Right atrium auricular region (tissue), 2 donors: ENCODE measurements around the gene CDC40. TPM values are rescaled to one million over a fixed set of nuclear protein-coding genes. Genes with fewer than 3 reads are reported as not detected.

ENCODE experiments used
- DNase-seq: peaks from one replicate; pipeline ENCODE4 v3.0.0-alpha.2; 2019; ENCODE audit warnings: low spot score
- H3K27ac ChIP-seq, 2 donors: fragments of 200-600 bp; sonication (generic); 1 replicate in 1 of 2; 2 replicates in 1 of 2; pipeline ENCODE4 v1.5.1; 2016 to 2019
- H3K27me3 ChIP-seq, 2 donors: fragments of 200-600 bp; sonication (generic); one replicate each; pipeline versions ENCODE4 v1.5.1 to v1.6.0; 2017 to 2019
- H3K36me3 ChIP-seq: fragments of 200-600 bp; sonication (generic); one replicate; pipeline ENCODE4 v1.5.1; 2016
- H3K4me1 ChIP-seq, 2 donors: fragments of 200-600 bp; sonication (generic); one replicate each; pipeline versions ENCODE4 v1.5.1 to v1.6.0; 2017 to 2019
- H3K4me3 ChIP-seq, 2 donors: fragments of 200-600 bp; sonication (generic); 1 replicate in 1 of 2; 2 replicates in 1 of 2; pipeline ENCODE4 v1.5.1; 2017 to 2019; ENCODE audit warnings: mild to moderate bottlenecking in 1 of 2, moderate library complexity in 1 of 2
- H3K9me3 ChIP-seq, 2 donors: fragments of 200-600 bp; sonication (generic); one replicate each; pipeline ENCODE4 v1.5.1; 2019
- total RNA-seq, 2 donors: library from RNA; depleted of rRNA; stranded (reverse); fragments of >200 nt; gene quantifications; one replicate each; pipeline ENCODE4 v1.1.0, GENCODE V29; 2016
- TF ChIP-seq, protein P1 (sequence below), 2 donors: fragments of 200-600 bp; sonication (generic); IDR thresholded peaks; one replicate each; pipeline ENCODE4 v1.5.1; 2019; ENCODE audit warnings: antibody characterized with exemption in 2 of 2

CDC40 gene
- total RNA-seq, 2 donors from 2014 or later, result 9.9 to 10.1 TPM

DNA sequence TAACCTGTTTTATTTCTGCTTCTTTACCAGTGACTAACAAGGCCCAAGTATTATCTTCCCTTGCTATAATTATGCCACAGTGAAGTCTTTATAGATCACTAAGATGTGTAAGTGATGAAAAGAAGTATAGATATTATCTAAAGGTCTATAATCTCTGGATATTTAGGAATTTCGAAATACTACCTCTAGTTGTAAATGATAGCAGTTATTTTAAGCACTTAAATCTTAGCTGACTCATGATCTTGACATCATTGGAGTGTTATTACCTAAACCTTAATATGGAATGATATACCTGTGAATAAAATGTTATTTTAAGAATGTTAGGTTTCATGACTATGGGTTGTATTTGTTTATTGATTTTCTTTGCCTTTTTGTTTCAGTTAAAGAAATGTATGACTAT lies 31.5 kb downstream of the CDC40 start:
- no peaks in the 10 kb centered on the region for H3K27me3 ChIP-seq
- no peaks in the 10 kb centered on the region for H3K4me1 ChIP-seq
- H3K36me3 ChIP-seq, result peaks cover 81% of the 10 kb centered on the region
- H3K9me3 ChIP-seq, result no peaks in the 10 kb centered on the region
- DNase-seq, result no peak
- no peak overlapping the region for H3K27ac ChIP-seq
- H3K4me3 ChIP-seq, result no peak overlapping the region
- TF ChIP-seq, protein P1, sequence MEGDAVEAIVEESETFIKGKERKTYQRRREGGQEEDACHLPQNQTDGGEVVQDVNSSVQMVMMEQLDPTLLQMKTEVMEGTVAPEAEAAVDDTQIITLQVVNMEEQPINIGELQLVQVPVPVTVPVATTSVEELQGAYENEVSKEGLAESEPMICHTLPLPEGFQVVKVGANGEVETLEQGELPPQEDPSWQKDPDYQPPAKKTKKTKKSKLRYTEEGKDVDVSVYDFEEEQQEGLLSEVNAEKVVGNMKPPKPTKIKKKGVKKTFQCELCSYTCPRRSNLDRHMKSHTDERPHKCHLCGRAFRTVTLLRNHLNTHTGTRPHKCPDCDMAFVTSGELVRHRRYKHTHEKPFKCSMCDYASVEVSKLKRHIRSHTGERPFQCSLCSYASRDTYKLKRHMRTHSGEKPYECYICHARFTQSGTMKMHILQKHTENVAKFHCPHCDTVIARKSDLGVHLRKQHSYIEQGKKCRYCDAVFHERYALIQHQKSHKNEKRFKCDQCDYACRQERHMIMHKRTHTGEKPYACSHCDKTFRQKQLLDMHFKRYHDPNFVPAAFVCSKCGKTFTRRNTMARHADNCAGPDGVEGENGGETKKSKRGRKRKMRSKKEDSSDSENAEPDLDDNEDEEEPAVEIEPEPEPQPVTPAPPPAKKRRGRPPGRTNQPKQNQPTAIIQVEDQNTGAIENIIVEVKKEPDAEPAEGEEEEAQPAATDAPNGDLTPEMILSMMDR (IDR thresholded peaks at IDR 0.05), result no peak

DNA sequence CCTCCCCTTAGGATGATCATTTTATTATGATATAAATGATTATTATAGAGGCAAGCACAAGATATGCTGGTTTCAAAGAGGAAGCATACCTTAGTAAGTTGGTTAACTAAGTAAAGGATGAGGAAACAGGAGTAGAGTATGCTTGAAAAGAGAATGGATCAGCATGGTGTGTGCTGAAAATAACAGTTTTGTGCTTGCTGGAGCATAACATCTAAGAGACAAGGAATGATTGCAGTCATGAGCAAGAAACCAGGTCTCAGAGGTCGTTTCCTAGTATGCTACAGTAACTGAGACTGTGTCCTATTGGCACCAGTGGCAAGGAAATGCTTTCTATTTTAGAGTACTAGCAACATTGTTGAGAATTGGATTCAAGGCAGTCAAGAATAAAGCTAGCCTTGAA lies 34.1 kb downstream of the CDC40 start:
- no peaks in the 10 kb centered on the region for H3K9me3 ChIP-seq
- no peaks in the 10 kb centered on the region for H3K27me3 ChIP-seq
- no peak overlapping the region for H3K27ac ChIP-seq
- H3K36me3 ChIP-seq, result peaks cover 86% of the 10 kb centered on the region
- H3K4me3 ChIP-seq, result no peak overlapping the region
- H3K4me1 ChIP-seq, result no peaks in the 10 kb centered on the region
- no peak for DNase-seq
- TF ChIP-seq, protein P1 (IDR thresholded peaks at IDR 0.05), result no peak

DNA sequence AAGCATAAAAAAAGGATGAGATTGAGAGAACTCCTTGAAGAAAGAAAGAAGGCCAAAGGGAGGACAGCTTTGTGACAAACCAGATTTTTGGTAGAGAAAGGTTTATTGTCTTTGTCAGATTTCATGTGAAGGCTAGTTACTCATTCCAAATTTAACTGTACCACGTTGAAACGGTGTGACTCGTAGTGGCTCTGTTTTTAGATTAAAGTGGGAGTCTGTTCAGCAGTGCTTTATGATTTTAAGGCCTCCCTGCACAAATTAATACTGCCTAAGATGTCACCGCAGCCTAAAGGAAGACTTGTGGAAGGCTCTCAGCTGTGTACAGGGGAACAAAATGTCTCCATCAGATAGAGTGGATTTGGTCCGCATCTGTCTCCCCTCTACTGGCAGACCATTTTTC lies 35.9 kb downstream of the CDC40 start:
- TF ChIP-seq, protein P1 (IDR thresholded peaks at IDR 0.05), result no peak
- Histone ChIP-seq H3K4me1 (no peaks in the 10 kb centered on the region), H3K4me3 (no peak overlapping the region), H3K27ac (no peak overlapping the region), H3K36me3 (peaks cover 95% of the 10 kb centered on the region), H3K27me3 (no peaks in the 10 kb centered on the region), H3K9me3 (no peaks in the 10 kb centered on the region)
- DNase-seq, result no peak

DNA sequence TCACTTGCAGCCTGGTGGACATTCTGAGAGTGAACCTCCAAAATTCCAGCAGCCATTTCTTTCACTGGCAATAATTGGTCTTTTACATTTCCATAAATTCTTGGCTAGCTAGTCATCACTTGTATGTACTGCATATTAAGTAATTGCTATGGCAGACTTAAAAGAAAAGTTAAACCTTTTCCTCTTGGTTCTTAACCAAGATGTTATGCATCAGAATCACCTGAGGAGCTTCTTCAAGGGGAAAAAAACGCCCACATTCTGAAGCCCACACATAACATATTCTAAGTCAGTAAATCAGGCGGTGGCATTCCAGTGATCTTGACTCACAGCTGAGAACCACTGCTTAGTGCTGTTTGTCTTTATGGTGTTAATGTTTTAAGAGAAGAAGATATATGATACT lies 37.0 kb downstream of the CDC40 start:
- H3K36me3 ChIP-seq, result peaks cover 86% of the 10 kb centered on the region
- no peaks in the 10 kb centered on the region for H3K27me3 ChIP-seq
- no peak overlapping the region for H3K4me3 ChIP-seq
- H3K27ac ChIP-seq, result no peak overlapping the region
- no peaks in the 10 kb centered on the region for H3K4me1 ChIP-seq
- H3K9me3 ChIP-seq, result no peaks in the 10 kb centered on the region
- no peak for DNase-seq
- TF ChIP-seq, protein P1 (IDR thresholded peaks at IDR 0.05), result no peak

DNA sequence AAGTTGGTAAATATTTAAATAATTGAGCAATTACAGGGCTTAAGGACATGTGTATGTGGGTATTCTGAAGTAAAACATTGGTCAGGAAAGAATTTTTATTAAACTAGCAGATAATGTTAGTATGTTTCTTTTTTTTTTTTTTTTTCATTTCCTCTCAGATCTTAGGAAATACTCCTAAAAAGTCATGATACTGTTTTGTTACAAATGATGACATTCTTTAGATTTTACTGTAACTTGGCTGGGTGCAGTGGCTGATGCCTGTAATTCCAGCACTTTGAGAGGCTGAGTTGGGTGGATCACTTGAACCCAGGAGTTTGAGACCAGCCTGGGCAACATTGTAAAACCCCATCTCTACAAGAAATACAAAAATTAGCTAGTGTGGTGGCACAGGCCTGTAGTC lies 41.5 kb downstream of the CDC40 start:
- Histone ChIP-seq H3K27me3 (no peaks in the 10 kb centered on the region), H3K4me3 (no peak overlapping the region), H3K4me1 (no peaks in the 10 kb centered on the region), H3K27ac (no peak overlapping the region), H3K36me3 (peaks cover 54% of the 10 kb centered on the region), H3K9me3 (no peaks in the 10 kb centered on the region)
- no peak for DNase-seq
- TF ChIP-seq, protein P1 (IDR thresholded peaks at IDR 0.05), result no peak

DNA sequence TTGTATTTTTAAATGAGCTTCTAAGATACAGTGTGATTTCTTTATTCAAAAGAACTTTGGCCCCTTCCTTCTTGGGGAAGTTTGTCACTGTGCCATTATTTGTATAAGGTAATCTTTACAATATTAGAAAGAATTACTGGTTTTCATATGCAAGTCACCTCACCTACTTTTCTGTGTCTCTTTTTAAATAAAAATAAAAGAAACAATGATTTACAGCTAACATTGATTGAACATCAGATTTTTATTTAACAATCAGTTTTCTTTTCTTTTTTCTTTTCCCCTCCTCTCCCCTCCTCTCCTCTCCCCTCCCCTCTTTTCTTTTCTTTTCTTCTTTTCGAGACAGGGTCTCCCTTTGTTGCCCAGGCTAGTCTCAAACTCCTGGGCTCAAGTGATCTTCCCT lies 46.0 kb downstream of the CDC40 start:
- TF ChIP-seq, protein P1 (IDR thresholded peaks at IDR 0.05), result no peak
- Histone ChIP-seq H3K4me3 (no peak overlapping the region), H3K4me1 (no peaks in the 10 kb centered on the region), H3K9me3 (no peaks in the 10 kb centered on the region), H3K27me3 (no peaks in the 10 kb centered on the region), H3K27ac (no peak overlapping the region), H3K36me3 (peaks cover 30% of the 10 kb centered on the region)
- no peak for DNase-seq
